Posterior cingulate gyrus (tissue), 11 donors: ENCODE results near the gene KLB.
"Not testable (repeated sequence)": the region's sequence is repeated elsewhere in the genome, so short reads cannot be mapped to it uniquely, and the experiment has no call there.

Source experiments
- DNase-seq, 10 donors: peaks; one replicate each; pipeline versions ENCODE4 v3.0.0 to v3.0.0-alpha.2; 2020 to 2021; ENCODE audit warnings: mixed read lengths in 3 of 10
- intact Hi-C: fragments of 100-400 bp; cut with DNase I; formaldehyde crosslinking; loops from one replicate; pipeline ENCODE4 v1.15.1; 2023

The KLB gene

DNA sequence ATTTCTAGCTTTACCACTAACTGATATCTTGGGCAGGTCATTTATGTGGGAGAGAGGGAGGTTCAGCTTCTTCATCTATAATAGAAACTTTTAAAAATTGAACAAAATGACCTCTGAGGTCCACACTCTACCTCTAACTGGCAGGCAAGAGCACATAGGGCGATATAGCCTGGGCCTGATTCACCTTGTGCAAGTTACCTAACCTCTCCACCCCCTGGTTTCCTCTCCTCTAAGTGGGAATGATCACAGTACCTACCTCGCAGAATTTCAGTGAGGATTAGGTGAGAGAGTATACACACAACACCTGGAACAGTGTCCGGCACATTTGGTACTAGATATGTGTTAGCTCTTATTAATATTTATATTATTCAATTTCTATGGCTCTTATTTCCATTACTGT, 15.5 kb downstream of the KLB start:
- intact Hi-C loops = no loop called here
- no peak for DNase-seq

DNA sequence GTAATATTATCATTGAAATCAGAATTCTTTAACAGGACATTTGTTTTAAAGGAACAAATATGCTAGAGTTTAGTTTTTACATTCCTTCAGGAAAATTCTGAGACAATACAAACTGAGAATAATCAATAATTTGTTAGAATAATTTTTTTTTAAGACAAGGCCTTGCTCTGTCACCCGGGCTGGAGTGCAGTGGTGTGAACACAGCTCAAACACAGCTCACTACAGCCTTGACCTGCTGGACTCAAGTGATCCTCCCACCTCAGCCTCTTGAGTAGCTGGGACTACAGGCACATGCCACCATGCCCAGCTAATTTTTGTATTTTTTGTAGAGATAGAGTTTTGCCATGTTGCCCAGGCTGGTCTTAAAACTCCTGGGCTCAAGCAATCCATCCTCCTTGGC, 18.6 kb downstream of the KLB start:
- intact Hi-C loops = not testable (repeated sequence)

DNA sequence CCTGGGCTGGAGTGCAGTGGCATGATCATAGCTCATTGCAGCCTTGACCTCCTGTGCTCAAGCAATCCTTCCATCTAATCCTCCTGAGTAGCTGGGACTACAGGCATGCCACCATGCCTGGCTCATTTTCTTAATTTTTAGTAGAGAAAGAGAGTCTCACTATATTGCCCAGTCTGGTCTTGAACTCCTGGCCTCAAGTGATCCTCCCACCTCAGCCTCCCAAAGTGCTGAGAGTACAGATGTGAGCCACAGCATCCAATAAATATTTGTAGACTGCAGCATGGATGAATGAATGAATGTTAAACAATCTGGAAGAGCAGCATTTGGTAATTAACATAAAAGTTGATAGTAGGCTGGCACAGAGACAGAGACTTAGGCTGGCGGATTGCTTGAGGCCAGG, 20.0 kb downstream of the KLB start:
- DNase-seq = no peak
- intact Hi-C loops = no loop called here

More for the DNA sequence above, 18.6 kb downstream of the KLB start:
- DNase-seq = not testable (repeated sequence)

DNA sequence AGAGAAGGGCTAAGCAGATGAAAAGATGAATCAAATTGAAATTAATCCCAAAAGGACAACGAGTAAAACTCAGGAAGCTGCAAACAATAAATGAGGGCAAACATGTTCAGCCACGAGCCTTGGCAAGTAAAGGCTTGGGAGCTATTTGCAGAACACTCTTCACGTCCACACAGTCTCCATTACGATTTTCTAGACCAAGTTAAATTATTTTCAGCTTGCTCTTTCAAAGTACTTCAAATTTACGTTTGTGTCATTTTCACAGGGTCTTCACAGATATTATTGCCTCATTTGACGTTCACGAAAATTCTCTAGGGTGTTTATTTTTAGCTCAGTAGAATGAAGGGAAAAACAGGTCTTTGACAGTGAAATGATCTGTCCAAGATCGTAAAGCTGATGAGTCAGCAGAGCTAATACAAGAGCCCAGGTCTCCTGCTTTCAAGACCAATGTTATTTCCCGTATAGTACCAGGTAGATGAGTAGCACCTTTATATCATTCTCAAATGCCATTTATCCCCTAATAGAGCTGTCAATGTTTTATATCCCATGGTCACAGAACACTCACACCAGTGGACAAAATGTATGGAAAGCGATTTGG, 20.9 kb downstream of the KLB start:
- no peak for DNase-seq
- intact Hi-C loops = no loop called here

DNA sequence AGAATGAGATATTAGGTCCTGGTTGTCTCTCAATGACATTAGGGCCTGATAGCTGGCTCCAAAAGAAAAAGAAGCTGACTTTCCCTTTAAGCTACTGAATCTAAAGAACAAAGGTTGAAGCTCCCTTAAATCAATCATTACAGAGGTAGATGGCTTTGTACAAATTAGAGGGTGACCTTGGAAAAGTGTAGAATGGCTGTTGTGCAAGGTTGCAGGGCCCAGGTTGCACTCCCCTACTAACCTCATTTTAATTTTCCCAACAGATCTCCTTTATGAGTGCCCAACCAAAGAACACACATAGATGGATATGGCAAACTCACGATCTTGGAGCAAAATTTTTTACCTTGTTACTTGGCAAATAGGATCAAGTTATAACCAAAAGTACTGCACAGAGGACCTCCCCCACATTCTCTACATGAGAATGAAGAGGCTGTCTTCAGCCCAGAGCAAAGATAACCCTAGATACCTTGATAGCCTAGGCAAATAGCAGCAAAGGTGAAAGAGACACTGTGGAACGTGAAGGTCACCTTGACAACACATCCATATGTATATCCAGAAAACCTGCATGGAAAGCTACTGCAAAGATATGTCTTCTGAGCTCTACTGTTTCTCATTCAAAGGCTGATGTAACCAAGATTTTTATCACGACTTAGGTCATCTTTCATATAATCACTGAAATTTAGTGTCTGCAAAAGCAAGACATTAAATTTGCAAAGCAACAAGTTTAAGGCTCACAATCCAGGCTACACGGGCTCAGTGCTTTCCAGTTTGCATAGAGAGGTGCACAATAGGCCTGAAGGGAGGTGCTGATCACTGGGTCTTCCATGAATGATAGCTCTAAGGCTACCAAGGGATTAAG, 23.0 kb downstream of the KLB start:
- intact Hi-C loops = no loop called here
- DNase-seq = no peak

DNA sequence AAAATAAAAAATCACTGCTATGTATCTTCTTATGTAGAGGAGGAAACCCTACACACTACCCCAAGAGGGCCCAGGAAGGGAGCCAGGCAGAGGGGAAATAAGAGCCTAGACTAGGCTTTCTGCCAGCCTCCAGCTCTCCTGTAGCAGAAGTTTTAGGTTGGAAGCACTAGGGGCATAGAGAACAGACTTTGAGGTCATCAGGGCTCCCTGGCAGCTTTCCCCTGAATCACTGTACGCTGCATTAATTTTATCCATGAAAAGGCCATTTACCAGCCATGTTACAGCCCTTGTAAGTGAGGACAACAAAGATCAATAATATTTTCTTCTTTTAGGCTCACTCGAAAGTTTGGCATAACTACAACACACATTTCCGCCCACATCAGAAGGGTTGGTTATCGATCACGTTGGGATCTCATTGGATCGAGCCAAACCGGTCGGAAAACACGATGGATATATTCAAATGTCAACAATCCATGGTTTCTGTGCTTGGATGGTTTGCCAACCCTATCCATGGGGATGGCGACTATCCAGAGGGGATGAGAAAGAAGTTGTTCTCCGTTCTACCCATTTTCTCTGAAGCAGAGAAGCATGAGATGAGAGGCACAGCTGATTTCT, 27.3 kb downstream of the KLB start:
- intact Hi-C loops = no loop called here
- DNase-seq = no peak

DNA sequence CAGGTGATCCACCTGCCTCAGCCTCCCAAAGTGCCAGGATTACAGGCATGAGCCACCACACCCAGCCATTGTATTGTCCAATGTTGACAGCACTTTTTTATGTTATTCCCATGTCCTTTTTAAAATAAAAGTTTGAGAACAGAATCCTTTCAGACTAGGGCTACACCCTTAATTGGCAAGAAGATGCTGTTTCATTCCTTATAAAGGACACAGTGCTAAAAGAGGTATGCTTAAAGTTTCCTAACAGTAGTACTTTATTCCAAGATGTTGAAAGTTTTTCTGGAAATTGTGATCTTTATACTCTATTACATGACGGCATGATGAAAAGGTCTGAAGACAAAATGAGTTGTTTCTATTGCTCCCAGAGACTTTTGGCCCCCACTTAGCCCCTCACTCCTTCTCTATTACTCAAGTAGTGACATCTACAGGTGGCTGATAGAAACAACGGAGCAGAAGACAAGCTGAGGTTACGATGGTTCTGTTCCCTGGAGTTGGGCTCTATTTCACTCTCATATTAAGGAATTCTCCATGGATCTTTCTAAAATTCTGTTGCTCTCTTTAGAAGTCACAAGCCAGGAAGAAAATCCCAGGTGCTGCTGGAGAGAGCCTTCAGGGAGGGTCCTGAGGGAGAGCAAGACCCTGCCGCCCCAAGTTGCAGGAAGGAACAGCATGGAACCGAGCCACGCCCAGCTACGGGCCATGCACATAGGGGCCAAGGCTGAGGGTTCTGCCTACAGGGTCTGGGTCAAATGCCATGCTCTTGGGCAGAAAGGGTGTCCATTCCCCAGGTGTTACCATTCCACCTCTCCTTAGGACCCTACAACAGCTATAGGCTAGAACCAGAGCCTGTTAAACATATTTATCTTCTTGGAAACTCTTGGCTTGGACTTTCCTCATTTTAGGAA, 29.2 kb downstream of the KLB start:
- intact Hi-C loops = no loop called here
- no peak for DNase-seq

DNA sequence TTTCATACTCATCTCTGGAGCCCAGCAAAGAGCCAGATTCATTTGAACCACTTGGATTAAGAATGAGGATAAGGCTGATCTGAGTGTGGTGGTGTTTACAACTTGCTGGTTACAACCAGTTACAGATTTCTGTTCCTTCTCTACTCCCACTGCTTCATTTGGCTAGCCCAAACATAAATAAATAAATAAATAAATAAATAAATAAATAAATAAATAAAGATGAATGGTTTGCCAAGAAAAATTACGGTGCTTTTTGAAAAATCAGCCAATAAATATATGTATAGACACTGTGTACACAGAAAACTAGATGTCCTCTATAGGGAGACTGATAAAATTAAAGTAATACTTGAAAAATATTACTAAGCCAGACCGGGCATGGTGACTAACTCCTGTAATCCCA, 34.9 kb downstream of the KLB start:
- intact Hi-C loops = no loop called here
- DNase-seq = no peak

DNA sequence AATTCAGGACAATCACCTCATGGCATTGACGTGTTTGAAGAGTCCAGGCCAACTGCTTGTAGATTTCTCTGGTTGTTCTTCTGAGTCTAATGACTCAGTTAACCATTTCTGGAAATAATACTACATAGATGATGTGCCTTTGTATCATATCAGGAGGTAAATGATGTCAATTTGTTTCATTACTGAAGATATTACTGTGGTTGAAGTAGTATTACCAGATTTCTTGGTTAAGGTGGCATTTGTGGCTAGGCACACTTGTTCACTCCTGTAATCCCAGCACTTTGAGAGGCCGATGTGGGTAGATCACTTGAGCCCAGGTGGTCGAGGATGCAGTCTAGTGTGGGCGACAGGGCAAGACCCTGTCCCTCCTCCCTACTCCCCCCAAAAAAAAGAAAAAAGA, 36.3 kb downstream of the KLB start:
- intact Hi-C loops = no loop called here
- DNase-seq = no peak

DNA sequence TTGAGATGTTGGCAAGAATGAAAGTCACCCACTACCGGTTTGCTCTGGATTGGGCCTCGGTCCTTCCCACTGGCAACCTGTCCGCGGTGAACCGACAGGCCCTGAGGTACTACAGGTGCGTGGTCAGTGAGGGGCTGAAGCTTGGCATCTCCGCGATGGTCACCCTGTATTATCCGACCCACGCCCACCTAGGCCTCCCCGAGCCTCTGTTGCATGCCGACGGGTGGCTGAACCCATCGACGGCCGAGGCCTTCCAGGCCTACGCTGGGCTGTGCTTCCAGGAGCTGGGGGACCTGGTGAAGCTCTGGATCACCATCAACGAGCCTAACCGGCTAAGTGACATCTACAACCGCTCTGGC, 39.7 kb downstream of the KLB start:
- intact Hi-C loops = no loop called here
- no peak for DNase-seq

DNA sequence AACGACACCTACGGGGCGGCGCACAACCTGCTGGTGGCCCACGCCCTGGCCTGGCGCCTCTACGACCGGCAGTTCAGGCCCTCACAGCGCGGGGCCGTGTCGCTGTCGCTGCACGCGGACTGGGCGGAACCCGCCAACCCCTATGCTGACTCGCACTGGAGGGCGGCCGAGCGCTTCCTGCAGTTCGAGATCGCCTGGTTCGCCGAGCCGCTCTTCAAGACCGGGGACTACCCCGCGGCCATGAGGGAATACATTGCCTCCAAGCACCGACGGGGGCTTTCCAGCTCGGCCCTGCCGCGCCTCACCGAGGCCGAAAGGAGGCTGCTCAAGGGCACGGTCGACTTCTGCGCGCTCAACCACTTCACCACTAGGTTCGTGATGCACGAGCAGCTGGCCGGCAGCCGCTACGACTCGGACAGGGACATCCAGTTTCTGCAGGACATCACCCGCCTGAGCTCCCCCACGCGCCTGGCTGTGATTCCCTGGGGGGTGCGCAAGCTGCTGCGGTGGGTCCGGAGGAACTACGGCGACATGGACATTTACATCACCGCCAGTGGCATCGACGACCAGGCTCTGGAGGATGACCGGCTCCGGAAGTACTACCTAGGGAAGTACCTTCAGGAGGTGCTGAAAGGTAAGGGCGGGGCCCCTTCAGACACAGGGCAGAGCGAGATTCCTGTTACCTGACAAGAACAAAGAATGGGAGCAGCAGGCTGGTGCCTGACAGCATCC, 40.3 kb downstream of the KLB start:
- peak in 7 of 10 donors; percentile 10 to 87 (median 26) for DNase-seq
- intact Hi-C loops = no loop called here

DNA sequence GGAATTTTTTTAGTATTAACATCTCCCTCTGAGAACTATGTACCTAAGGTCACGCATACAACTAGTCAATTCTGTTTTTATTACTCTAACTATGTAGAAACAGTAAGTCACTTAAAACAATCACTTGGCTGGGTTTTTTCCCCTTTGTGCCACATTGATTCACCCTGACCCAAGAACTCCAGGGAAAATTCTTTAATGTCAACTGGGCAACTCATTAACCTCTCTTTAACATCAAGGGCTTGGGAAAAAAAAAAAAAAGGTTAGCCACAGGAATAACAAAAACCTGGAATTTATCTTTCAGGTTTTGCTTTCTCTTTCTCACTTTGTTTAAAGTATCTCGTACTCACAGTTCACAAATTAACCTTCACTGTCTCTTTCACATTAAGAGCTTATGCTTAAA, 43.9 kb downstream of the KLB start:
- intact Hi-C loops = loop anchor here (10.0 kb wide), 1 partner anchor 266 kb away; the partner anchor contains the start of gene WDR19
- DNase-seq = no peak

DNA sequence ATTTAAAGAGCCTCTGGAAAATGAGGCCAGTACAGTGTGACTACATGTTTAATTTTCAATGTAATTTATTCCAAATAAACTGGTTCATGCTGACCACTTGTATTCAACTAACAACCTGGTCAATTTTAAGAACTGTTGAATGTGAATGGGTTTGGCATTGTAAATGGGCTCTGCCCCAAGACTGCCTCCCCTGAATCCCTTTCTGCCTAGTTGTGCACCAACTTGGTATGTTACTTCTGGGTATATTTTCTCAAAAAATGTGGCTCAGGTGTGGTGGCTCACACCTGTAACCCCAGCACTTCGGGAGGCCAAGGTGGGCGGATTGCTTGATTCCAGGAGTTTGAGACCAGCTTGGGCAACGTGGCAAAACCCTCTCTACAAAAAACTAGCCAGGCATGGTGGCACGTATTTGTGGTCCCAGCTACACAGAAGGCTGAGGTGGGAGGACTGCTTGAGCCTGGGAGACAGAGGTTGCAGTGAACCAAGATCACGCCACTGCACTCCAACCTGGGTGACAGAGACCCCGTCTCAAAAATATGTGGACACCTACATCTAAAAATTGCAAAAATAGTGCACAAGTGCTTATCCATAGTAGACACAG, 44.8 kb downstream of the KLB start:
- no peak for DNase-seq
- intact Hi-C loops = loop anchor here (10.0 kb wide), 1 partner anchor 267 kb away; the partner anchor contains the start of gene WDR19

DNA sequence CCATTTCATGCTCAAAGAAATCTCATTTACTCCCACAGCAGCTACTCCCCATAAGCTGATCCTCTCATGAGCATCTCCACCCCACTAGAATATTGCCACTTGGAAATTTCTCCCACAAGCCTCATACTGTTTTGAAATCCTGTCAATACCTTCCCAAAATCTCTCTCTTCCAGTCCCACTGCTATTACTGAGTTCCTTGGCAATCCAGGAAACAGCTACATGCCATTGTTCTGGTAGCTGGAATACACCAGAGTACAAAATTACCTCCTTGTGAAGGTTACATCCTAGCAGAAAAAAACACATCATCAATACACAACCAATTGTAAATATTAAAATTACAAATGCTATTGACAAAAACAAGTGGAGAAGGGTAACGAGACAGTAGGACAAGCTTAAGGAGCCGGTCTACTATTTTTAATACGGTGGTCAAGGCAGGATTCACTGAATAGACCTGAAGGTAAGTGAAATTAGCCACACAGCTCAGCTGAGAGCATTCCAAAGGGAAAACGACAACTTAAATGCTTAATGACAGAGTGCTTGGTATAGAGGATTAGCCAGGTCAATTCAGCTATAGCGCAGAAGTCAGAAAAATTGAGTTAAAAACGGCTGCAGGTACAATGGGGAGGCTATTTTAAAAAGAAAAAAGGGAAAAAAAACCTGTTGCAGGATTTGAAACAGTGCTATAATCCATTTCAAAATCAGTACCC, 45.6 kb downstream of the KLB start:
- intact Hi-C loops = loop anchor here (10.0 kb wide), 1 partner anchor 268 kb away; the partner anchor contains the start of gene WDR19
- DNase-seq = no peak

DNA sequence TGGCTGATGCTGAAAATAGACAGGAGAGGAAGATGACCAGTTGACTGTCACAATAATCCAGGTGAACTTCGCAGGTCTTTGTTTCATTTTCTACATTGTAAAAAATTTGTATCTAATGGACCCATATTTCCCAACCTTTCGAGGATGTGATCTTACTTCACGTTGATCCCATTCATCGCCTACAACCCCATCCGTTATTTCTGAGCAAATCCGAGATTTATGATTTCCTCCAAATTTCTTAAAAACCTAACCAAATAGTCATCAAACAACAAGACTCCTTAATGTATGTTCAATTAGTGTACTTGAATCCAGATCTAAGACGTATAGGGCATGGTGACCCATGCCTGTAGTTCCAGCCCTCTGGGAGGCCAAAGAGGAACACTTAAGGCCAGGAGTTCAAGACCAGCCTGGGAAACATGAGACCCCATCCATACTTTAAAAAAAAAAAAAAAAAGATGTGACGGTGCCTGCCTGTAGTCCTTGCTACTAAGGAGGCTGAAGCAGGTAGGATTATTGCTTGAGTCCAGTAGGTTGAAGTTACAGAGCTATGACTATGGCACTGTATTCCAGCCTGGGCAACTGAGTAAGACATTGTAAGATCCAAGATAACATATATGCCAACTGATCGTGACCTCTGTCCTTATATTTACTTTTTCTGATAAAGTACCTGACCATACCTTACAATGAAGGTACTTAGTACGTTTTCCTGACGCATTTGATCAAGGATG, 46.3 kb downstream of the KLB start:
- intact Hi-C loops = loop anchor here (10.0 kb wide), 1 partner anchor 268 kb away; the partner anchor contains the start of gene WDR19
- DNase-seq = no peak

DNA sequence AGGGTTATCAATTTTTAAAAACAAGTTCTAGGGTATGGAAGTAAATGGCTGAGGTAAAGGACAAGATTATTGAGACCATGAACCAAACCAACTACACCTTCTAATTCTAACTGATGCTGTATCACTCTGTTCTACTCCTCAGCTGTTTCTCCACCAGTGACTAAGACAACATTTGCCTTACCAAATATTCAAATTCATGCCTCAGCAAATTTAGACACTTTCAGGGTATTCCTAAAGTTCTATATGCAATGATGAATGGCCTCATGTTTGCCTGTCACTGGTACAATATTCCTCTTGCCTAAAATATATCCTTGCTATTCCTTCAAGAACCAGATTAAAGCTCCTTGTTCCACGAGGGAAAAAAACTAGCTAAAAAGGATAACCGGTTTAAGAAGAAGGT, 47.0 kb downstream of the KLB start:
- intact Hi-C loops = loop anchor here (10.0 kb wide), 1 partner anchor 269 kb away; the partner anchor contains the start of gene WDR19
- DNase-seq = no peak

DNA sequence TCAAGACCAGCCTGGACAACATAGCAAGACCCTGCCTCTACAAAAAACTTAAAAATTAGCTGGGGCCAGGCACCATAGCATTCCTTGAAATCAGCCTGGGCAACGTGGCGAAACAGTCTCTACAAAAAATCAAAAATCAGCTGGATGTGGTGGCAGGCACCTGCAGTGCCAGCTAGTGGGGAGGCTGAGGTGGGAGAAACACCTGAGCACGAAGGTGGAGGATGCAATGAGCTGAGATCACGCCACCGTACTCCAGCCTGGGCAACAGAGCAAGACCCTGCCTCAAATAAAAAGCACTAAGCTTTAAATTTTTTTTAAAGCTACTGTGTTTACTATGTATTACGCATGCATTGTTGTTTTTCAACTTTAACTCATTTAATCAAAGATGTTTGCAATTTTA, 48.8 kb downstream of the KLB start:
- intact Hi-C loops = loop anchor here (5.0 to 10.0 kb wide), 3 partner anchors 88 to 271 kb away; partner anchors contain the start of genes RFC1, SMIM14 and WDR19
- no peak for DNase-seq
